ENCODE measurements around the gene AFDN.

- TF ChIP-seq CTCF (IDR thresholded peaks at IDR 0.05) (no peak), ZNF512 (CRISPR knock-in tag; IDR thresholded peaks at IDR 0.05; ENCODE audit: borderline replicate concordance) (no peak), NFE2L1 (CRISPR knock-in tag; IDR thresholded peaks at IDR 0.05) (no peak), OVOL2 (CRISPR knock-in tag; IDR thresholded peaks at IDR 0.05; ENCODE audit: borderline replicate concordance) (no peak), MLX (CRISPR knock-in tag; IDR thresholded peaks at IDR 0.05) (no peak), SP1 (CRISPR knock-in tag; conservative IDR thresholded peaks at IDR 0.05) (no peak), GABPB1 (CRISPR knock-in tag; IDR thresholded peaks at IDR 0.05) (no peak)
Measured at GRCh38 chr6:167995302-167995701, 168.6 kb downstream of the AFDN start.
